Activated CD4-positive, CD25-positive, alpha-beta regulatory T cell (primary cell): ENCODE measurements around the gene RASAL1.

Source experiments
- DNase-seq, 4 experiments: peaks; one replicate each; lab custom pipeline; 2025; lab: John Stamatoyannopoulos, UW

RASAL1 gene

GRCh38 chr12:113162102-113163029, 26.8 kb upstream of the RASAL1 start:
- DNase-seq, result no peak

DNA sequence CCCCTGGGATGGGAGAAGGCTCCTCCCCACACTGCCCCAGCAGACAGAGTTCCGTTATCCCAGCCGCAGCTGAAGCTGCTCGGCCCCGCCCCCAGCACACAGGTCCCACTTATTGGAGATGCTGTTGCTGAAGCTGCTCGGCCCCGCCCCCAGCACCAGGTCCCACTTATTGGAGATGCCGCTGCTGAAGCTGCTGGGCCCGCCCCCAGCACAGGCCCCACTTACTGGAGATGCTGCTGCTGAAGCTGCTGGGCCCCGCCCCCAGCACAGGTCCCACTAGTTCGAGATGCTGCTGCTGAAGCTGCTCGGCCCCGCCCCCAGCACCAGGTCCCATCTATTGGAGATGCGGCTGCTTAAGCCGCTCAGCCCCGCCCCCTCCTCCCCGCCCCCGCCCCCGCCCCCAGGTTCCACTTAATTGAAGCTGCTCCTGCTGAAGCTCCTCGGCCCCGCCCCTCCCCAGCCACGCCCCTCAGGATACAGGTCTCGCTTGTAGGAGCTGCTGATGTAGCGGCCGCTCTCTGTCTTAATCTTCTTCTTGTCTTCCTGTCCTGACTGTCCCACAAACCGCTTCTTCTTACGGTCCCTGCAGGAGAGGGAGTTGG, 26.0 kb upstream of the RASAL1 start:
- no peak for DNase-seq

DNA sequence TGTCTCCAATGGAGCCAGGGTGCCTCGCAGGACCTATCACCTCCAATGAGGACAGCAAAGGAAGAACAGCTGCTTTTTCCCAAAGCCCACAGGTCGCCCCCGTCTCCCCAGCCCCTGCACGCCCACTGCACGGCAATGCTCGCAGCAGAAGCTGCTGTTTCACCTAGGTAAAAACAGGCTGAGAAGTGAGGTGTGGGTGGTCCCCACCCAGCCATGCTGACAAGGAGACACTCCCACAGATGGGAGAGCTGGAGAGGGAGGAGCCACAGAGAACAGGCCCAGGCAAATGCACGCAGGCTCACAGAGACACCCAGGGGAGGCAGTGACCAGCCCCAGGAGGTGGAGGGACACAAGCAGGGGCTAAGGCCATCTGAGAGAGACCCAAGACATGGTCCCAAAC, 24.4 kb upstream of the RASAL1 start:
- DNase-seq, result no peak

- DNase-seq, result no peak
Measured at GRCh38 chr12:113158439-113159203, 23.1 kb upstream of the RASAL1 start.

DNA sequence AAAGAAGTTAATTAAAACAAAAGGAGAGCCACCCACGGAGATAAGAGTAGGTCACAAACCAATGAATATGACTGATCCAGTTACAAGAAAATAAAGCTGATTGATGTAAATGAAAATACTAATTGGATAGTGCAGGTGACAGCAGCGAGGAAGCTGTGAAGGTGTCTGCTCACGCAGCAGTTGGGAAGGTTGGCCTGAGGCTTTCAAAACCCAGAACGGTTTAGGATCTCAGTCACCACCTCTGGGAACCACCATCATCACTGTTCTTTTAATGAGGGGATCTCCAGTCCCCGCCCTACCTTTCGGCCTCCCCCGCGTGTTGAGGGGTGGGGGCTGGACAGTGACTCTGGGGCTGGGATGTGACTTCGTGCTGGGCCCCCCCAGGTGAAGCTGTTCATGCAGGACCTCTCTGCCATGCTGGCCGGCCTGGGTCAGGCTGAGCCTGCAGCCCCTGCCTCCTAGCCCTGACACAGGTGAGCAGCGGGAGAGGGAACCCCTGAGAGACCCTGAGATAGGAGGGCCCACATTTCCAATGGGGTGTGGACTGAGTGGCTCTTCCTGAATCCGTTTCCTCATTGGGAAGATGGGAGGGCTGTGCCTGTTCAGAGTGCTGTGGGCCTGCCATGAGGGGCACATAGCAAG, 21.8 kb upstream of the RASAL1 start:
- no peak for DNase-seq

- DNase-seq, result no peak
Measured at GRCh38 chr12:113155646-113156045, 20.1 kb upstream of the RASAL1 start.

DNA sequence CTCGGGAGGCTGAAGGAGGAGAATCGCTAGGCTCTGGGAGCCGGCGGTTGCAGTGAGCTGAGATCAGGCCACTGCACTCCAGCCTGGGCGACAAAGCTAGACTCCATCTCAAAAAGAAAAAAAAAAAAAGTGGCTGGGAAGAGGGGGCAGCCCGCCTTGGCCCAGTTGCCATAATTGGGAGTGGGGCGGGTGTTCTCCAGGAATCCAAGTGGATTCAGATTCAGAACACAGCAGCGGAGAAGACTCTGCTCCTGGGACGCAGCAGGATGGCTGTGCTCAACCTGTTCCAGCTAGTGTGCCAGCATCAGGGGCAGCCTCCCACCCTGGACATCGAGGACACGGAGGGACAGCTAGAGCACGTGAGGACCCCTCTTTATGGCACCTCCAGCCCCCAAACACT, 19.5 kb upstream of the RASAL1 start:
- DNase-seq, result no peak

GRCh38 chr12:113154351-113154973, 18.9 kb upstream of the RASAL1 start:
- no peak for DNase-seq

GRCh38 chr12:113152835-113153814, 17.6 kb upstream of the RASAL1 start:
- peak in 2 of 4 experiments; percentile 29 to 41 for DNase-seq

- DNase-seq, result no peak
Measured at GRCh38 chr12:113152196-113152834, 16.8 kb upstream of the RASAL1 start.

GRCh38 chr12:113151655-113152054, 16.1 kb upstream of the RASAL1 start:
- no peak for DNase-seq

GRCh38 chr12:113149361-113150150, 14.0 kb upstream of the RASAL1 start, which contains the start of gene CFAP73:
CFAP73 (plus strand) TSS chr12:113149724; CDS start chr12:113149858, 134 bp downstream.
- DNase-seq, result no peak

DNA sequence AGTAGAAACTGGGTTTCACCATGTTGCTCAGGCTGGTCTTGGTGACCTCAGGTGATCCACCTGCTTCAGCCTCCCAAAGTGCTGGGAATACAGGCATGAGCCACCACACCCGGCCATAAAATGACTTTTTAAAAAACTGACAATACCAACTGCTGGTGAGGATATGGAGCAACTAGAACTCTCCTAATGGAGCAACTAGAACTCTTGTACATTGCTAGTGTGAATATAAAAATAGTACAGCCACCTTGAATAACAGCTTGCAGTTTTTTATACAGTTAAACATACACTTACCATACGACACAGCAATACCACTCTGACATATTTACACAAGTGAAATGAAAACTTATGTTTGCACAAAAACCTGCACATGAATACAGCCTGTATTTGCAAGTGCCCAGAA, 11.4 kb upstream of the RASAL1 start:
- no peak for DNase-seq

DNA sequence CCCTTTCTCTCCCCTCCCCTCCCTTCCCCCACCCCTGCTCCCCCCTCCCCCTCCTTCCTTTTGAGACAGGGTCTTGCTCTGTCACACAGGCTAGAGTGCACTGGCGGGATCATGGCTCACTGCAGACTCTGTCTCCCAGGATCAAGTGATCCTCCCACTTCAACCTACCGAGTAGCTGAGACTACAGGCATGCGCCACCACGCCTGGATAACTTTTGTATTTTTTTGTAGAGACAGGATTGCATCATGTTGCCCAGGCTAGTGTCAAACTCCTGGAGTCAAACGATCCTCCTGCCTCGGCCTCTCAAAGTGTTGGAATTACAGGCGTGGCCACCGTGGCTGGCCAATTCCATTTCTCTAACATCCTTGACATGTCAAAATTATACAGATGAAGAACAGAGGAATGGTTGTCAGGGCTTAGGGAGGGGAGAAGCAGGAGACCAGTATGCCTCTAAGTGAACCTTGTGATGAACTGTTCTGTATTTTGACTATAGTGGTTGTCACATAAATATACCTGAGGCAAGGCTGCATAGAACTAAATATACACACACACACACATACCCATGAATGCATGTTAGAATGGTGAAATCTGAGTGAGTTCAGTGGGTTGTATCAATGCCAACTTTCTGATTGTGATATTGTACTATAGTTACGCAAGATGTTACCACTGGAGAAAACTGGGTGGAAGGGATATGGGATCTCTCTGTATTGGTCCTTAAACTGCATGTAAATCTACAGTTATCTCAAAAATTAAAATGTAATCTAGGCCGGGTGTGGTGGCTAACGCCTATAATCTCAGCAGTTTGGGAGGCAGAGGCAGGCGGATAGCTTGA, 10.4 kb upstream of the RASAL1 start:
- DNase-seq, result no peak

- DNase-seq, result no peak
Measured at GRCh38 chr12:113144806-113145205, 9.2 kb upstream of the RASAL1 start.

- no peak for DNase-seq
Measured at GRCh38 chr12:113143959-113144358, 8.4 kb upstream of the RASAL1 start.

DNA sequence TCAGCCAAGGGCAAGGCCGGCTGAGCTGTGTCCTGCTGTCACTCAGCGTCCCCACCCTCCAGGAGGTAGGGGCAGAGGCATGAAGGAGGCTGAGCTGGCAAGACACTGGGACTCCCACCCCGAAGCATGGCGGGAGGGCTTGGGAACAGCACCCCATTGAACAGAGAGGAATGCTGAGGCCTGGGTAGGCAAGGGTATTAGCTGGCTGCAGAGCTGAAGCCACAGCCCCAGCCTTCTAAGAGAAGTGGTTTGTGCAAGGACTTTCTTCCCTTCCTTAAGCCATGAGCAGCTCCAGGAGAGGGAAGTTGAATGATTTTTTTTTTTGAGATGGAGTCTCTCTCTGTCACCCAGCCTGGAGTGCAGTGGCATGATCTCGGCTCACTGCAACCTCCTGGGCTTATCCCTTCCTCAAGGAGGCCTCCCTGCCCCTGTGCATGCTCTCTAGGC, 7.3 kb upstream of the RASAL1 start:
- DNase-seq, result no peak
